GM23338 (cell line): Measurements from ENCODE around the gene OTUD1. TPM values are rescaled to one million over a fixed set of nuclear protein-coding genes. Genes with fewer than 3 reads are reported as not detected.

Experiments
- ATAC-seq: fragments of 200-7000 bp; cut with Tn5 transposase; 3 replicates; pipeline ENCODE4 v1.9.1; 2020
- DNase-seq: peaks from one replicate; pipeline ENCODE4 v3.0.0-alpha.2; 2015; ENCODE audit warnings: low spot score
- H2AFZ ChIP-seq: fragments of 200-600 bp; sonication (generic); 2 replicates; pipeline ENCODE4 v1.8.0; 2016; ENCODE audit warnings: antibody characterized with exemption, mild to moderate bottlenecking, moderate library complexity
- H3F3A ChIP-seq: fragments of 200-600 bp; sonication (generic); replicated peaks from 2 replicates; pipeline ENCODE4 v1.8.0; 2017; ENCODE audit warnings: antibody characterized with exemption, mixed run types, low read depth
- H3K27ac ChIP-seq: fragments of 200-600 bp; sonication (generic); 2 replicates; pipeline ENCODE4 v1.6.1; 2016; ENCODE audit warnings: low read depth
- H3K27me3 ChIP-seq: fragments of 200-600 bp; sonication (generic); 2 replicates; pipeline ENCODE4 v1.8.0; 2016; ENCODE audit warnings: mild to moderate bottlenecking, mixed run types, moderate library complexity; ENCODE audit not compliant: insufficient read depth
- H3K36me3 ChIP-seq: fragments of 200-600 bp; sonication (generic); 2 replicates; pipeline ENCODE4 v1.8.0; 2016; ENCODE audit warnings: mild to moderate bottlenecking; ENCODE audit not compliant: insufficient read depth
- H3K4me1 ChIP-seq: fragments of 200-600 bp; sonication (generic); 2 replicates; pipeline ENCODE4 v1.8.0; 2016; ENCODE audit warnings: mild to moderate bottlenecking, moderate library complexity; ENCODE audit not compliant: insufficient read depth
- H3K4me2 ChIP-seq: fragments of 200-600 bp; sonication (generic); 2 replicates; pipeline ENCODE4 v1.7.1; 2017; ENCODE audit warnings: mixed run types
- H3K4me3 ChIP-seq: fragments of 200-600 bp; sonication (generic); 2 replicates; pipeline ENCODE4 v1.6.1; 2016; ENCODE audit warnings: mixed run types
- H3K79me2 ChIP-seq: fragments of 200-600 bp; sonication (generic); replicated peaks from 2 replicates; pipeline ENCODE4 v1.8.0; 2017; ENCODE audit warnings: mild to moderate bottlenecking; ENCODE audit not compliant: insufficient read depth
- H3K9me2 ChIP-seq: fragments of 200-600 bp; sonication (generic); 2 replicates; pipeline ENCODE4 v1.8.0; 2017; ENCODE audit not compliant: insufficient read depth
- H4K20me1 ChIP-seq: fragments of 200-600 bp; sonication (generic); replicated peaks from 2 replicates; pipeline ENCODE4 v1.8.0; 2017; ENCODE audit warnings: mild to moderate bottlenecking; ENCODE audit not compliant: insufficient read depth
- H3K27ac Mint-ChIP-seq: 2 replicates; pipeline ENCODE4 v1.8.0; 2020; ENCODE audit warnings: inconsistent platforms, mild to moderate bottlenecking, moderate library complexity, mixed read lengths
- H3K27me3 Mint-ChIP-seq: 3 replicates; pipeline ENCODE4 v1.8.0; 2022; ENCODE audit warnings: low read depth, mild to moderate bottlenecking, moderate library complexity, mixed read lengths, inconsistent platforms; ENCODE audit not compliant: insufficient read depth, poor library complexity
- H3K36me3 Mint-ChIP-seq: 3 replicates; pipeline ENCODE4 v1.8.0; 2021; ENCODE audit warnings: low read depth, mild to moderate bottlenecking, inconsistent platforms, moderate library complexity, mixed read lengths
- H3K4me1 Mint-ChIP-seq: 3 replicates; pipeline ENCODE4 v1.8.0; 2020; ENCODE audit warnings: mild to moderate bottlenecking, inconsistent platforms, mixed read lengths
- H3K4me3 Mint-ChIP-seq: 3 replicates; pipeline ENCODE4 v1.8.0; 2021; ENCODE audit warnings: moderate library complexity, mild to moderate bottlenecking, inconsistent platforms, mixed read lengths
- H3K9me3 Mint-ChIP-seq: 3 replicates; pipeline ENCODE4 v1.8.0; 2020; ENCODE audit warnings: moderate library complexity, mild to moderate bottlenecking, inconsistent platforms, mixed read lengths
- CREB1 ChIP-seq: fragments of 250-450 bp; sonication (Bioruptor Pico); IDR thresholded peaks from 2 replicates; pipeline ENCODE4 v1.5.0; 2020; ENCODE audit warnings: low read depth, mild to moderate bottlenecking, moderate library complexity
- CTCF ChIP-seq, 2 experiments: fragments of 200-600 bp in 1 of 2; sonication (generic) in 1 of 2; conservative IDR thresholded peaks; 2 replicates each; pipeline versions ENCODE4 v1.5.1 to v1.6.1; 2016 to 2017; ENCODE audit warnings: antibody characterized with exemption in 2 of 2, low read depth in 2 of 2, mild to moderate bottlenecking in 2 of 2, moderate library complexity in 1 of 2
- EZH2 ChIP-seq: fragments of 200-600 bp; sonication (generic); IDR thresholded peaks from one replicate; pipeline ENCODE4 v1.8.0; 2017; ENCODE audit warnings: antibody characterized with exemption, mild to moderate bottlenecking, low read depth; ENCODE audit not compliant: unreplicated experiment
- EZH2phosphoT487 ChIP-seq: fragments of 200-600 bp; sonication (generic); IDR thresholded peaks from one replicate; pipeline ENCODE4 v1.8.1; 2018; ENCODE audit warnings: antibody characterized with exemption; ENCODE audit not compliant: unreplicated experiment
- JUNB ChIP-seq: IDR thresholded peaks from one replicate; pipeline ENCODE4 v1.6.1; 2016; ENCODE audit warnings: antibody characterized with exemption; ENCODE audit not compliant: unreplicated experiment
- NANOG ChIP-seq: IDR thresholded peaks from 2 replicates; pipeline ENCODE4 v1.6.1; 2016; ENCODE audit warnings: antibody characterized with exemption, borderline replicate concordance
- POLR2AphosphoS5 ChIP-seq: IDR thresholded peaks from 2 replicates; pipeline ENCODE4 v1.6.1; 2016; ENCODE audit warnings: antibody characterized with exemption, low read depth
- STAT1 ChIP-seq: IDR thresholded peaks from one replicate; pipeline ENCODE4 v1.6.1; 2016; ENCODE audit warnings: antibody characterized with exemption; ENCODE audit not compliant: unreplicated experiment
- ZNF114 ChIP-seq: fragments of 250-450 bp; sonication (Bioruptor Pico); IDR thresholded peaks from 2 replicates; pipeline ENCODE4 v1.5.0; 2020; ENCODE audit warnings: mild to moderate bottlenecking, moderate library complexity
- ZNF331 ChIP-seq: fragments of 250-450 bp; sonication (Bioruptor Pico); IDR thresholded peaks from 2 replicates; pipeline ENCODE4 v1.5.0; 2020; ENCODE audit warnings: low read depth, mild to moderate bottlenecking, moderate library complexity
- ZNF462 ChIP-seq: fragments of 250-450 bp; sonication (Bioruptor Pico); IDR thresholded peaks from 2 replicates; pipeline ENCODE4 v1.5.0; 2020; ENCODE audit warnings: mild to moderate bottlenecking, moderate library complexity
- polyA plus RNA-seq: library from polyadenylated mRNA; unstranded; fragments of >200 nt; fragmentation: Nextera tagmentation; extraction: Ambion mirVana; gene quantifications from 2 replicates; pipeline ENCODE4 v1.2.1, GENCODE V29; 2016
- total RNA-seq: library from RNA; depleted of rRNA; stranded (reverse); fragments of >200 nt; shearing (Covaris generic); gene quantifications from 2 replicates; pipeline ENCODE4 v1.2.3, GENCODE V29; 2014
- TF ChIP-seq, protein P1 (sequence below): IDR thresholded peaks from 2 replicates; pipeline ENCODE4 v1.6.1; 2016; ENCODE audit warnings: antibody characterized with exemption
- TF ChIP-seq, protein P2 (sequence below): IDR thresholded peaks from one replicate; pipeline ENCODE4 v1.6.1; 2018; ENCODE audit warnings: antibody characterized with exemption; ENCODE audit not compliant: unreplicated experiment

OTUD1 gene
- total and polyA plus RNA-seq, 2 experiments from 2014 or later: 2.5 to 8.3 TPM

- TF ChIP-seq POLR2AphosphoS5 (no peak), NANOG (no peak), ZNF462 (CRISPR knock-in tag) (no peak), EZH2 (no peak), EZH2phosphoT487 (no peak), JUNB (no peak), STAT1 (no peak), CTCF (conservative IDR thresholded peaks at IDR 0.05; ENCODE audit: low read depth in 2 of 2) (no peak), ZNF114 (CRISPR knock-in tag) (no peak), CREB1 (CRISPR knock-in tag) (no peak), ZNF331 (CRISPR knock-in tag) (no peak)
- TF ChIP-seq, protein P1, sequence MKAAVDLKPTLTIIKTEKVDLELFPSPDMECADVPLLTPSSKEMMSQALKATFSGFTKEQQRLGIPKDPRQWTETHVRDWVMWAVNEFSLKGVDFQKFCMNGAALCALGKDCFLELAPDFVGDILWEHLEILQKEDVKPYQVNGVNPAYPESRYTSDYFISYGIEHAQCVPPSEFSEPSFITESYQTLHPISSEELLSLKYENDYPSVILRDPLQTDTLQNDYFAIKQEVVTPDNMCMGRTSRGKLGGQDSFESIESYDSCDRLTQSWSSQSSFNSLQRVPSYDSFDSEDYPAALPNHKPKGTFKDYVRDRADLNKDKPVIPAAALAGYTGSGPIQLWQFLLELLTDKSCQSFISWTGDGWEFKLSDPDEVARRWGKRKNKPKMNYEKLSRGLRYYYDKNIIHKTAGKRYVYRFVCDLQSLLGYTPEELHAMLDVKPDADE: no peak
- TF ChIP-seq, protein P2, sequence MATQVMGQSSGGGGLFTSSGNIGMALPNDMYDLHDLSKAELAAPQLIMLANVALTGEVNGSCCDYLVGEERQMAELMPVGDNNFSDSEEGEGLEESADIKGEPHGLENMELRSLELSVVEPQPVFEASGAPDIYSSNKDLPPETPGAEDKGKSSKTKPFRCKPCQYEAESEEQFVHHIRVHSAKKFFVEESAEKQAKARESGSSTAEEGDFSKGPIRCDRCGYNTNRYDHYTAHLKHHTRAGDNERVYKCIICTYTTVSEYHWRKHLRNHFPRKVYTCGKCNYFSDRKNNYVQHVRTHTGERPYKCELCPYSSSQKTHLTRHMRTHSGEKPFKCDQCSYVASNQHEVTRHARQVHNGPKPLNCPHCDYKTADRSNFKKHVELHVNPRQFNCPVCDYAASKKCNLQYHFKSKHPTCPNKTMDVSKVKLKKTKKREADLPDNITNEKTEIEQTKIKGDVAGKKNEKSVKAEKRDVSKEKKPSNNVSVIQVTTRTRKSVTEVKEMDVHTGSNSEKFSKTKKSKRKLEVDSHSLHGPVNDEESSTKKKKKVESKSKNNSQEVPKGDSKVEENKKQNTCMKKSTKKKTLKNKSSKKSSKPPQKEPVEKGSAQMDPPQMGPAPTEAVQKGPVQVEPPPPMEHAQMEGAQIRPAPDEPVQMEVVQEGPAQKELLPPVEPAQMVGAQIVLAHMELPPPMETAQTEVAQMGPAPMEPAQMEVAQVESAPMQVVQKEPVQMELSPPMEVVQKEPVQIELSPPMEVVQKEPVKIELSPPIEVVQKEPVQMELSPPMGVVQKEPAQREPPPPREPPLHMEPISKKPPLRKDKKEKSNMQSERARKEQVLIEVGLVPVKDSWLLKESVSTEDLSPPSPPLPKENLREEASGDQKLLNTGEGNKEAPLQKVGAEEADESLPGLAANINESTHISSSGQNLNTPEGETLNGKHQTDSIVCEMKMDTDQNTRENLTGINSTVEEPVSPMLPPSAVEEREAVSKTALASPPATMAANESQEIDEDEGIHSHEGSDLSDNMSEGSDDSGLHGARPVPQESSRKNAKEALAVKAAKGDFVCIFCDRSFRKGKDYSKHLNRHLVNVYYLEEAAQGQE: no peak
- Histone ChIP-seq H4K20me1 (no peaks in the 10 kb centered on the region), H3K36me3 (no peaks in the 10 kb centered on the region), H3K9me2 (no peaks in the 10 kb centered on the region), H2AFZ (no peak overlapping the region), H3K27me3 (no peaks in the 10 kb centered on the region), H3K4me2 (no peak overlapping the region), H3K4me1 (no peaks in the 10 kb centered on the region), H3K27ac (no peak overlapping the region; the same call in 1 of the 2 replicates), H3K4me3 (no peak overlapping the region), H3F3A (no peaks in the 10 kb centered on the region), H3K79me2 (no peaks in the 10 kb centered on the region)
- no peaks in the 10 kb centered on the region for H3K4me1 Mint-ChIP-seq
- no peak overlapping the region for H3K27ac Mint-ChIP-seq
- peaks cover 2% of the 10 kb centered on the region for H3K27me3 Mint-ChIP-seq
- no peak overlapping the region for H3K4me3 Mint-ChIP-seq
- H3K9me3 Mint-ChIP-seq: no peaks in the 10 kb centered on the region
- no peak for DNase-seq
- no peak for ATAC-seq
- no peaks in the 10 kb centered on the region for H3K36me3 Mint-ChIP-seq
Observed at GRCh38 chr10:23448802-23449570, 10.1 kb downstream of the OTUD1 start.
